ENCODE measurements around the gene HS6ST3.

- no peak for TF ChIP-seq CTCF (conservative IDR thresholded peaks at IDR 0.05; ENCODE audit: low read depth, low read length)
- no peak for TF ChIP-seq EZH2 (IDR thresholded peaks at IDR 0.05; ENCODE audit: low read length, unreplicated experiment)
- no peak for TF ChIP-seq EZH2phosphoT487 (IDR thresholded peaks at IDR 0.05; ENCODE audit: borderline replicate concordance, low read length)
Observed at GRCh38 chr13:96851856-96852445, 762.0 kb downstream of the HS6ST3 start.

All from PC-3 (cell line).